CD4-positive, alpha-beta T cell treated with Interferon alpha-2 for 1 hour (primary cell): Measurements from ENCODE around the gene MPST.

Source experiments
- DNase-seq, 2 donors: peaks; one replicate each; pipeline ENCODE4 v3.0.0-alpha.2; 2020 to 2022

MPST gene

GRCh38 chr22:37001826-37002225 lies 17.7 kb upstream of the MPST start:
- no peak for DNase-seq

- DNase-seq = no peak
Measured at GRCh38 chr22:37002633-37003032, 16.9 kb upstream of the MPST start.

- no peak for DNase-seq
Measured at GRCh38 chr22:37007651-37008050, 11.9 kb upstream of the MPST start.

- no peak for DNase-seq
Measured at GRCh38 chr22:37008365-37008764, 11.2 kb upstream of the MPST start.

- DNase-seq = no peak
Measured at GRCh38 chr22:37009490-37009889, 10.1 kb upstream of the MPST start.

GRCh38 chr22:37010174-37010573 lies 9.4 kb upstream of the MPST start:
- DNase-seq = no peak

GRCh38 chr22:37010976-37011375 lies 8.6 kb upstream of the MPST start:
- DNase-seq = no peak

- DNase-seq = no peak
Measured at GRCh38 chr22:37011472-37011871, 8.1 kb upstream of the MPST start.

- no peak for DNase-seq
Measured at GRCh38 chr22:37012262-37012904, 7.2 kb upstream of the MPST start.

GRCh38 chr22:37012956-37013355 lies 6.6 kb upstream of the MPST start:
- DNase-seq = no peak

GRCh38 chr22:37014415-37014806 lies 5.1 kb upstream of the MPST start:
- DNase-seq = no peak

GRCh38 chr22:37014835-37015586 lies 4.5 kb upstream of the MPST start:
- no peak for DNase-seq

- no peak for DNase-seq
Measured at GRCh38 chr22:37015587-37015878, 4.0 kb upstream of the MPST start.

- no peak for DNase-seq
Measured at GRCh38 chr22:37016134-37016910, 3.2 kb upstream of the MPST start.

GRCh38 chr22:37017356-37017755 lies 2.2 kb upstream of the MPST start:
- DNase-seq = no peak

GRCh38 chr22:37018086-37018814 lies 1.3 kb upstream of the MPST start:
- DNase-seq = no peak

- DNase-seq = no peak
Measured at GRCh38 chr22:37018815-37019308, 680 bp upstream of the MPST start.

GRCh38 chr22:37020192-37020479 lies 594 bp downstream of the MPST start:
- DNase-seq = no peak

- no peak for DNase-seq
Measured at GRCh38 chr22:37021041-37021440, 1.5 kb downstream of the MPST start.

- peak; percentile 45 to 67 for DNase-seq
Measured at GRCh38 chr22:37021710-37022482, 2.4 kb downstream of the MPST start.

- no peak for DNase-seq
Measured at GRCh38 chr22:37022483-37023337, 3.2 kb downstream of the MPST start.
